Measurements from ENCODE around the gene AMH.

- TF ChIP-seq CTCF (IDR thresholded peaks at IDR 0.05) (no peak), POLR2A (IDR thresholded peaks at IDR 0.05) (no peak)
Measured at GRCh38 chr19:2229103-2230032, 19.8 kb upstream of the AMH start.

Measured in right lobe of liver (tissue), 4 donors.